ENCODE results near the gene PARP3.

PARP3 gene

GRCh38 chr3:51997935-51998596 is 55.9 kb downstream of the PARP3 start:
- H3K4me3 ChIP-seq (ENCODE audit: low read depth, low read length), result no peak overlapping the region
- TF ChIP-seq CTCF (IDR thresholded peaks at IDR 0.05; ENCODE audit: borderline replicate concordance, insufficient read depth, low read depth, low read length), result no peak

Measured in GM12875 (cell line).